Left ventricle myocardium inferior (tissue), 1 donor: Measurements from ENCODE around the gene EIF3C. TPM values are rescaled to one million over a fixed set of nuclear protein-coding genes. Genes with fewer than 3 reads are reported as not detected.
"Not testable (repeated sequence)": the region's sequence is repeated elsewhere in the genome, so short reads cannot be mapped to it uniquely, and the experiment has no call there.

Source experiments
- DNase-seq: peaks from one replicate; pipeline ENCODE4 v3.0.0-alpha.2; 2020
- H3K27ac ChIP-seq: fragments of 200-600 bp; replicated peaks from 2 replicates; pipeline ENCODE4 v1.8.0; 2021
- H3K27me3 ChIP-seq: fragments of 200-600 bp; 2 replicates; pipeline ENCODE4 v1.8.0; 2021; ENCODE audit warnings: low read depth
- H3K36me3 ChIP-seq: fragments of 200-600 bp; 2 replicates; pipeline ENCODE4 v1.8.0; 2021
- H3K4me1 ChIP-seq: fragments of 200-600 bp; 2 replicates; pipeline ENCODE4 v1.8.0; 2021
- H3K4me3 ChIP-seq: fragments of 200-600 bp; 2 replicates; pipeline ENCODE4 v1.8.0; 2021; ENCODE audit warnings: mild to moderate bottlenecking, moderate library complexity
- H3K9me3 ChIP-seq: fragments of 200-600 bp; replicated peaks from 2 replicates; pipeline ENCODE4 v1.8.0; 2021
- intact Hi-C: fragments of 100-400 bp; cut with micrococcal nuclease; formaldehyde crosslinking; loops from one replicate; pipeline ENCODE4 v1.11.0; 2022
- total RNA-seq: library from RNA; stranded (reverse); fragmentation: NEBNext Ultra II Directional; extraction: Animal tissue kit (Norgen Biotek cat#: 25700); gene quantifications from one replicate; pipeline ENCODE4 v1.2.1, GENCODE V29; 2021
- TF ChIP-seq, protein P1 (sequence below): fragments of 200-600 bp; IDR thresholded peaks from 2 replicates; pipeline ENCODE4 v1.8.0; 2021; ENCODE audit warnings: antibody characterized with exemption, mild to moderate bottlenecking, borderline replicate concordance
- donor health status: DM: no; HTN: yes; CAD: no; lungs with severe emphysema.

Gene EIF3C
- total RNA-seq, 1 donor from 2014 or later, result 439 TPM

DNA sequence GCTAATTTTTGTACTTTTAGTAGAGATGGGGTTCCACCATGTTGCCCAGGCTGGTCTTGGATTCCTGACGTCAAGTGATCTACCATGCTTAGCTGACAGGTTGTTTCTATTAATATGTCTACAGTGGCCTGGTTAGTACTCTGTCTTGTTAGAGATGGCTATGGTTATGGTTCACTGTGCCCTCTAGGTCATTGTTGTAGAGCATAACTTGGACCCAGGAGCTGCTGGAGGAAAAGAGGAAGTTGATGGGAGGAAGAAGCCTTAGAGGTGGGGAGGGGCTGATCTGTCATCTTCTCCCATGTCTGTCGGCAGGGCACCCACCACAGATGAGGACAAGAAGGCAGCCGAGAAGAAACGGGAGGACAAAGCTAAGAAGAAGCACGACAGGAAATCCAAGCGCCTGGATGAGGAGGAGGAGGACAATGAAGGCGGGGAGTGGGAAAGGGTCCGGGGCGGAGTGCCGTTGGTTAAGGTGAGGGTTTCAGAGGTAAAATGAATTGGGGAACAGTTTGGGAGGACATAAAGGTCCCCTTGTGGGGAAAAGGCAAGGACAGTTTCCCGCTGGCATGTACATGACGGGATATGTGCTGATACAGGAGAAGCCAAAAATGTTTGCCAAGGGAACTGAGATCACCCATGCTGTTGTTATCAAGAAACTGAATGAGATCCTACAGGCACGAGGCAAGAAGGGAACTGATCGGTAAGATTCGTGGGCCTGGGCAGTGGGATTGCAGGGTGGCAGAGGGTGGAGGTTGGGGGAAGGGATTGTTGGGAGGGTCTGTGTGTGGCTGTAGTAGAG lies 11.8 kb downstream of the EIF3C start:
- not testable (repeated sequence) for H3K36me3 ChIP-seq, H3K9me3 ChIP-seq

DNA sequence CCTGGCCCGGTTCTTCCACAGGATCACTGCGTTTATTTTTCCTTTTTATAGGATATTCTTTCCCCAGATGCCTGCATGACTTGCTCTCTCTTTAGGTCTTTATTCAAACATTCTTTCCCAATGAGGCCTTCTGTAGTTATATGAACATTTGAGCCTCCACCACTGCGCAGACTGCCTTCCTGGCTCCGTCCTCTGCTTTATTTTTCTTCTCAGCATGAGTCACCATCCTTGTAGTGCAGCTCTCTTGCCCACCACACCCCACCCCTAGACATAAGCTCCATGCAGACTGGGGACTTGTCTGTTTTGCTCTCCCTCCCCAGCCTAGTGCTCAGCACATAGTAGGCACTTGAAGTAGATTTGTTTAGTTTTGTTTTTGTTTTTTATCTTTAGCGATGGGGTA lies 20.0 kb downstream of the EIF3C start:
- intact Hi-C loops, result not testable (repeated sequence)

More for the DNA sequence above, 11.8 kb downstream of the EIF3C start:
- DNase-seq, H3K27ac ChIP-seq, H3K27me3 ChIP-seq, H3K4me1 ChIP-seq, intact Hi-C loops, H3K4me3 ChIP-seq: not testable (repeated sequence)

DNA sequence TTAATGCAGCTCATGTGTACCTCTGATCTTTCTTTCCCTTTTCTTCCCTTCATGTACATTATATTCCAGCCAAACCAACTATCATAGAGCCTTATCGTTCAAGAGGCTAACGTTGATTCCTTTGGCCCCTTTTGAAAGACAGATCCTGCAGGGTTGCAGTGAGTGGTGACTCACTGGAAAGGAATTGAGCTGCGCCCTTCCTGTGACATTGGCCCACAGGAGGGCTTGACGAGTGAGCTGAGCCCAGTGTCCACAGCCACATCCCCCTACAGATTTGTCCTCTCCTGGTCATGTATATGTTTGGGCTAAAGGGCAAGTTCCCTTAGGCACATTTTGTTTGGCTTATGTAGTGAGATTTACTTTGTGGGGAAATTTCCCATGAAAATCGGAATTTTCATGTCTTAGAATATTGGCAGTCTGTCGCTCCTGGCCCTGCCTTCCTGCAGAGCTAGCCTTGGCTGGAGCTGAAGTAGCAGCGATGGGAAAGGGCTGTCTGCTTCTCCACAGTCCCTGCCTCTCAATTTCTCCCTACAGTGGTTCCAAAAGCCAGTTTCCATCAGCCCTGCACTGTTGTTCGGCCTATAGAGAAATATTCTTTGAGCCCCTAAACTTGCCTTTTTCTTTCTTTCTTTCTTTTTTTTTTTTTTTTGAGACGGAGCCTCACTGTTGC lies 21.3 kb downstream of the EIF3C start:
- H3K27me3 ChIP-seq, H3K4me3 ChIP-seq, DNase-seq, H3K4me1 ChIP-seq, H3K9me3 ChIP-seq, H3K36me3 ChIP-seq, intact Hi-C loops: not testable (repeated sequence)
- peak overlapping the region; percentile 40 for H3K27ac ChIP-seq

More for the DNA sequence above, 20.0 kb downstream of the EIF3C start:
- H3K4me1 ChIP-seq, H3K27me3 ChIP-seq, H3K9me3 ChIP-seq, H3K36me3 ChIP-seq, H3K27ac ChIP-seq, H3K4me3 ChIP-seq, DNase-seq: not testable (repeated sequence)

DNA sequence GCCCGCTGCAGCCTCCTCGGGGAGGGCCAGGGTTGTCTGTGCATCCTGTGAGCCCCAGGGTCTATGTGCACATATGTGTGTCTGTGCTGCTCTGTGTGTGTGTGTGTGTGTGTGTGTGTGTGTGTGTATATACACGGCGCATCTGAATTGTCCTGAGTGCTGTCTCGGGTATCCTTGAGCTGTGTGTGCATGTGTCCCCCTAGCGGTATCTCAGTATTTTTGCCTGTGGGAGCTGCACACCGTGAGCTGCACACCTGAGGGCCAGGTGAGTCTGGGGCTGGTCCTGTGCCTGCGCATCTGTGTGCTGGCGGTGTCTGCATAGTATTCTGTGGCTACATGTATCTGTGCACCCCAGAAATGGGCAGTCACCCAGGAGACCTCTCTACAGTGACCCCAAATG lies 28.5 kb downstream of the EIF3C start:
- DNase-seq, H3K36me3 ChIP-seq, H3K27ac ChIP-seq, intact Hi-C loops, H3K27me3 ChIP-seq, H3K4me3 ChIP-seq, H3K4me1 ChIP-seq, H3K9me3 ChIP-seq: not testable (repeated sequence)

DNA sequence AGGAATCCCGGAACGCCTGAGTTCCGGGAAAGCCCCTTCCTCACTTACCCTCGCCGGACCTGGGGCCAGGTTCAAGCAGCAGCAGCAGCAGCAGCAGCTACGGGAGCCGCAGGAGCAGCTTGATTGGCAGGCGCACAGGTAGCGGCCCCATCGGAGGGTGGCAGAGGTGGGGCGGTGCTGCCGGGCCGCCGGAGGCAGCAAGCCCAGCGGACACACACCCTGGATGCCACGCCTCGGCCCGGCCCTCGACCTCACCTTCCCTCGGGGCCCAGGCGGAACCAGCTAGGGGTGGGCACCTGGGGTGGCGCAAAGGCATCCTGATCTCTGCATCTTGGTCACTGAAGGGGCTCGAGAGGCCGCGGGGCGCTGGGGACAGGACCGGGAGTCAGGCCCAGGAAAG lies 29.4 kb downstream of the EIF3C start:
- H3K4me3 ChIP-seq, intact Hi-C loops, H3K27me3 ChIP-seq, DNase-seq, H3K4me1 ChIP-seq, H3K9me3 ChIP-seq, H3K36me3 ChIP-seq, H3K27ac ChIP-seq: not testable (repeated sequence)

DNA sequence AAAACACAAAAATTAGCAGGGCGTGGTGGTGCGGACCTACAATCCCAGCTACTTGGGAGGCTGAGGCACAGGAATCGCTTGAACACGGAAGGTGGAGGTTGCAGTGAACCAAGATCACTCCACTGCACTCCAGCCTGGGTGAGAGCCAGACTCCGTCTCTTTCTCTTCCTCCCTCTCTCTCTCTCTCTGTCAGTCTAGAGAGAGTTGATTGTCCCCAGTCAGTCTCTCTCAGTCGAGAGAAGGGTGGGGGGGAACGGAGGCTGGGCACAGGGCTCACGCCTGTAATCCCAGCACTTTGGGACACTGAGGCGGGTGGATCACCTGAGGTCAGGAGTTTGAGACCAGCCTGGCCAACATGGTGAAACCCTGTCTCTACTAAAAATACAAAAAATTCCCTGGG lies 30.0 kb downstream of the EIF3C start:
- DNase-seq, intact Hi-C loops: not testable (repeated sequence)

DNA sequence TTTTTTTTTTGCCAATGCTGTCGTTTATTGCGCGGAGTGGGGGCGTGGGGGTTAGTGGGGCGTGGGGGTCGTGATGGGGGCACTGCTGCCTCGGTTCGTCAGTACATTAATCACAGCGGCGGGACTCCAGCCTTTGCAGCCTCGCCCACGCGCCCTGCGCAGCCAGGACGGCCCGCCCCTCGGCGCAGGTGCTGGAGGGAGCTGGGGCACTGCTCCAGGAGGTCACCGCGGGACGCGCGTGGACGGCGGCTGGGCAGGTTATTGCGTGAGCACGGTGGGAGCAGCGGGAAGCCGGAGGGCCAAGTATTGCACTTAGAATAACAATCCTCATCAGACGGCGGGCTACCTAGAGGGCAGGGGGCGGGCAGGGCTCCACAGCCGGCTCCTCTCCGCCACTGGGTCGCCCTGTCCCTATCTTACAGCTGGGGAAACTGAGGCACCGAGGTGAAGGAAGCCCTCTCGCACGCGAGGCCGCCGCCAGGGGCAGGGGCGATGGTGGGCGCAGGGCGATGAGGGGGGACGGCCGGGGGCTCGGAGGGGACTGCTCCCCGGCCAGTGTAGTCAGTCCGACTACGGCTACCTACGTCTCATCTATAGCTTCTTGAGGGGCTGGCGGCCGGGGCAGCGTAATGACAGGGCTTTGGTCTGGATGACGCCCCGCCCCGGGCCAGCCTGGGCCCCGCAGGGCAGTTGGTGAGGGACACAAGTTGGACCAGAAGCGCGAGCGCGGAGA lies 35.5 kb downstream of the EIF3C start:
- intact Hi-C loops, H3K4me1 ChIP-seq, H3K36me3 ChIP-seq, DNase-seq, H3K4me3 ChIP-seq, H3K27ac ChIP-seq, H3K27me3 ChIP-seq, H3K9me3 ChIP-seq: not testable (repeated sequence)

More for the DNA sequence above, 30.0 kb downstream of the EIF3C start:
- not testable (repeated sequence) for H3K4me3 ChIP-seq, H3K4me1 ChIP-seq, H3K36me3 ChIP-seq, H3K27me3 ChIP-seq, H3K9me3 ChIP-seq, H3K27ac ChIP-seq

DNA sequence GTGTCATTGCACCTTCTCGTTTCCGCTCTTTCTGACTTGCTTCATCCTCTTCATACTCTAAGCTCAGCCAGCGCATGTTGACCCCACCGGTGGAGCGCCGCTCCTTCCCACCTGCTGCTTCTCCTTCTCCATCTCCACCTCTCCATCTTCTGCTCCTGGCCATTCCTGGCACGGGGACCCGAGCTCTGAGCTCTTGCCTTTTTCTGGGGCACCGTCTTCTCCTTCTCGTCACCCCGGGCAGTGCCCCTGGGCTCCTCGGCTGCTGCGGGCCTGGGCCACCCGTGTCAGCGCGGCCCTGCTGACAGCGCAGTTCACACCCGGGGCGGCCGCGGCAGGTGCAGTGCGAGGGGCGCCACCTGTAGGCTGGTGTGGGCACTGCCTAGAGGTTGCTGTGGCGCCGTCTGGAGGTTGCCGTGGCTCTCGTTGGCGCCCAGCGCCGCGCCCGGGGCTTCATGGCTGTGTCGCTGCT lies 38.8 kb downstream of the EIF3C start:
- H3K4me3 ChIP-seq, result peak overlapping the region; percentile 51
- H3K27ac ChIP-seq, H3K36me3 ChIP-seq, H3K9me3 ChIP-seq, H3K4me1 ChIP-seq, H3K27me3 ChIP-seq, intact Hi-C loops: not testable (repeated sequence)
- TF ChIP-seq, protein P1, sequence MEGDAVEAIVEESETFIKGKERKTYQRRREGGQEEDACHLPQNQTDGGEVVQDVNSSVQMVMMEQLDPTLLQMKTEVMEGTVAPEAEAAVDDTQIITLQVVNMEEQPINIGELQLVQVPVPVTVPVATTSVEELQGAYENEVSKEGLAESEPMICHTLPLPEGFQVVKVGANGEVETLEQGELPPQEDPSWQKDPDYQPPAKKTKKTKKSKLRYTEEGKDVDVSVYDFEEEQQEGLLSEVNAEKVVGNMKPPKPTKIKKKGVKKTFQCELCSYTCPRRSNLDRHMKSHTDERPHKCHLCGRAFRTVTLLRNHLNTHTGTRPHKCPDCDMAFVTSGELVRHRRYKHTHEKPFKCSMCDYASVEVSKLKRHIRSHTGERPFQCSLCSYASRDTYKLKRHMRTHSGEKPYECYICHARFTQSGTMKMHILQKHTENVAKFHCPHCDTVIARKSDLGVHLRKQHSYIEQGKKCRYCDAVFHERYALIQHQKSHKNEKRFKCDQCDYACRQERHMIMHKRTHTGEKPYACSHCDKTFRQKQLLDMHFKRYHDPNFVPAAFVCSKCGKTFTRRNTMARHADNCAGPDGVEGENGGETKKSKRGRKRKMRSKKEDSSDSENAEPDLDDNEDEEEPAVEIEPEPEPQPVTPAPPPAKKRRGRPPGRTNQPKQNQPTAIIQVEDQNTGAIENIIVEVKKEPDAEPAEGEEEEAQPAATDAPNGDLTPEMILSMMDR, result peak; percentile 40
- peak; percentile 16 for DNase-seq

DNA sequence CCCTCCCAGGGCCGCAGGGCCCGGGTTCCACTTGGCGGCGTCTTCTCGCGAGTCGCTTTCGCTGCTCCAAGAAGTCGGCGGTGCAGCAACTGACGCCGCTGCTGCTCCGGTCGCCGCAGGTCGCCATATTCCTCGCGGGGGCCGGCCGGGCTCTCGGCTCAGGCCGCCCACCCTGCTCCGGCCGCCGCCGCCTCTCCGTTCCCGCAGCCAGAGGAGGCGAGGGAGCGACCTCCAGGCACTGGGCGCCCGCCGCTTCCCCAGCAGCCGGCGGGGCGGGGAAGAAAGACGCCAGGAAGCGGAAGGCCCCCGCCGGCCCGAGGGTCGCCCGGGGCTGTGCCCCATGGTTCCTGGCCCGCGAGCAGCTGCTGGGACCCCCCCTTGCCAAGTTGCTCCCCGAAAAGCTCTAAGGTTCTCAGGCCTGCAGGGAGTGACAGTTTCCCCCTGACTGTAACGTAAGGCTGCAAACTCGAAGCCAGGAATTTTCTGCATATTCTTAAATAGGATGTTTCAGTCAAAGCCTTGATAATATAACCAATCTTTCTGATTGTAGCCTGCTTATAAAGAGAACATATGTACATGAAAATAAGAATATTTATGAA lies 39.3 kb downstream of the EIF3C start:
- intact Hi-C loops, H3K27me3 ChIP-seq, DNase-seq, H3K4me1 ChIP-seq, H3K36me3 ChIP-seq, H3K9me3 ChIP-seq, H3K27ac ChIP-seq: not testable (repeated sequence)
- peak overlapping the region; percentile 51 for H3K4me3 ChIP-seq

DNA sequence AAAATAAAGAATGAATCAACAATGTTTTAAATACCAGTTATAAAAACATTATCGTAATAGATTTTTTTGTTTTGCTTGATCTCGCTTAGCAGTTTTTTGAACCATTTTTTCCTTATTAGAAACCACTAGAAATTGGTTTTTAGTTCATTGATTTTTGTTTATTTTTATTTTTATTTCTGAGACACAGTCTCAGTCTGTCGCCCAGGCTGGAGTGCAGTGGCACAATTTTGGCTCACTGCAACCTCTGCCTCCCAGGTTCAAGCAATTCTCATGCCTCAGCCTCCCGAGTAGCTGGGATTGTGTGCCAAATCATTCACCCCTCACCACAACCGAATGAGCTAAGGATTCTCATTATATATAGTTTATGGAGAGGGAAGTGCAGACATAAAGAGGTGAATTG lies 40.2 kb downstream of the EIF3C start, which contains the start of gene NPIPB9:
Gene NPIPB9 (plus strand): TSS at position 301 of the 400 bp plus-strand sequence.
- H3K9me3 ChIP-seq, H3K36me3 ChIP-seq, intact Hi-C loops, DNase-seq, H3K4me1 ChIP-seq, H3K4me3 ChIP-seq, H3K27ac ChIP-seq, H3K27me3 ChIP-seq: not testable (repeated sequence)

DNA sequence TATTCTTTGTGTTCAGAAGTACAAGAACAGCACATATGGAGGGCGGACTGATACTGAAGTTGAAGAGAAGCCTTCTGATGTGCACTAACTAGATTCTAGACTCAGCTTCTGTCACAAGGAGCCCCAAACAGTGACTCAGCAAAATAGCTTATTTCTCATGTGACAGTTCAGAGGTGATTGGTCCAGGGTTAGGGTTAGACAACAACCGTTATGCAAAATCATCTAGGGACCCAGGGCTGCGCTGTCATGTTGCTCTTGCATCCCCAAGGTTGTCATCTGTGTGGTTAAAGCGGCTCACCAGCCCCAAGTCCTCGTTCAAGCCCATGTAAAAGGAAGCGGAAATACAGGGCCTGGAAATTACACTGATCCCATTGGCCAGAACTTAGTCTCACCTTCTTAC lies 70.4 kb downstream of the EIF3C start:
- H3K27me3 ChIP-seq, H3K9me3 ChIP-seq, H3K4me3 ChIP-seq, intact Hi-C loops, H3K36me3 ChIP-seq, H3K4me1 ChIP-seq, H3K27ac ChIP-seq, DNase-seq: not testable (repeated sequence)

DNA sequence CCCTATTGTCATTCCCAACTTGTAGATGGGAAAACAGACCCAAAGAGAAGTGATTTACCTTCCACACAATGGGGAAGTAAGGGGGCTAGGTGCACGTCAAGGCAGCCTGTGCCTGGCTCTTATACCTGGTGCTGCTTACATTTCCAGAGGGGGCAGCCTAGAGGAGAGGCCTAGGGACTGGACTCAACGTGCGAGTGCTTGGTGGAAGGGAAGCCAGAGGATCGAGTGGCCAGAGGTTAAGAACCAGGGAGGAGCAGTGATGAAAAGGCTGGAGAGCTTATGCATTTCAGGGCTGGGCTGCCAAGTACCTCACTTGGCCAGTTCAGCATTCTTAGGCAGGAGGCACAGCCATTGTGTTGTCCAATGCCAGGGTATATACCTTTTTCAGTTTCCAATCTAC lies 71.1 kb downstream of the EIF3C start:
- H3K27ac ChIP-seq, H3K9me3 ChIP-seq, H3K27me3 ChIP-seq, intact Hi-C loops, H3K36me3 ChIP-seq, H3K4me1 ChIP-seq, H3K4me3 ChIP-seq, DNase-seq: not testable (repeated sequence)
